ENCODE results near the gene TMPRSS3.

Gene TMPRSS3

GRCh38 chr21:42390193-42390592, 5.7 kb downstream of the TMPRSS3 start:
- no peak for DNase-seq (ENCODE audit: low read depth)
- no peak overlapping the region for H3K4me3 ChIP-seq (ENCODE audit: low read length)
- TF ChIP-seq, protein P1, sequence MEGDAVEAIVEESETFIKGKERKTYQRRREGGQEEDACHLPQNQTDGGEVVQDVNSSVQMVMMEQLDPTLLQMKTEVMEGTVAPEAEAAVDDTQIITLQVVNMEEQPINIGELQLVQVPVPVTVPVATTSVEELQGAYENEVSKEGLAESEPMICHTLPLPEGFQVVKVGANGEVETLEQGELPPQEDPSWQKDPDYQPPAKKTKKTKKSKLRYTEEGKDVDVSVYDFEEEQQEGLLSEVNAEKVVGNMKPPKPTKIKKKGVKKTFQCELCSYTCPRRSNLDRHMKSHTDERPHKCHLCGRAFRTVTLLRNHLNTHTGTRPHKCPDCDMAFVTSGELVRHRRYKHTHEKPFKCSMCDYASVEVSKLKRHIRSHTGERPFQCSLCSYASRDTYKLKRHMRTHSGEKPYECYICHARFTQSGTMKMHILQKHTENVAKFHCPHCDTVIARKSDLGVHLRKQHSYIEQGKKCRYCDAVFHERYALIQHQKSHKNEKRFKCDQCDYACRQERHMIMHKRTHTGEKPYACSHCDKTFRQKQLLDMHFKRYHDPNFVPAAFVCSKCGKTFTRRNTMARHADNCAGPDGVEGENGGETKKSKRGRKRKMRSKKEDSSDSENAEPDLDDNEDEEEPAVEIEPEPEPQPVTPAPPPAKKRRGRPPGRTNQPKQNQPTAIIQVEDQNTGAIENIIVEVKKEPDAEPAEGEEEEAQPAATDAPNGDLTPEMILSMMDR (conservative IDR thresholded peaks at IDR 0.05; ENCODE audit: low read length), result no peak

GRCh38 chr21:42389449-42389835, 6.4 kb downstream of the TMPRSS3 start:
- TF ChIP-seq, protein P1 (conservative IDR thresholded peaks at IDR 0.05; ENCODE audit: low read length), result no peak
- DNase-seq (ENCODE audit: low read depth), result no peak

DNA sequence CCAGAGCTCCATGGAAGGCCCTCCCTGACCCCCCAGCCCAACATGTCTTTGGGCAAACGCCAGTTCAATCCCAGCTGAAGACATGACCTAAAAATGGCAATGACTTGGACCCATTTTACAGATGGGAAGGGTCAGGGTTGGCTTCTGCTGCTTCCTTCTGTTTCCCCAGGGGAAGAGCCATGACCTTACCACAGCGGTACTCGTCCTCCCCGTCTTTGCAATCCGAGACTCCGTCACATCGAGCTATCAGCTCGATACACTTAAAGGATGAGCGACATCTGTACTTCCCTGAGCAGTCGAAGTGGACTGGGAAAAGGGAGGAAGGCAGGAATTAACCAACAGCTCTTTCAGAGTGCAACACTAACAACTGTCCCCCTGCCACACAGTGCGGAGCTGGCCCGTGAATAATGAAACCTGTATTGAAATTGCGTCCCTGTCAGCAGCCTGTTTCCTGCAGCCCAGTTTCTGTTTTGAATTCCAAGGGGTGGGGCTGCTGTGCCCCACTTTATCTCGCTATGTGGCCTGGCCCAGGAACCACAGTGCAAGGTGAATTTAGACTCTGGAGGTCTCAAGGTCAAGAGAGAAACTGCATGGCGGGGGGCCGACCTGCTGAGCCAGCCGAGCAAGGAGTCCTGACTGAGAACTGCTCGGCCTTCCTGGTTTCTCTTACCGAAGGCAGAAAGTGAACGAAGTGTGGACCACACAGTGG, 7.0 kb downstream of the TMPRSS3 start:
- TF ChIP-seq, protein P1 (conservative IDR thresholded peaks at IDR 0.05; ENCODE audit: low read length), result no peak
- no peak overlapping the region for H3K4me3 ChIP-seq (ENCODE audit: low read length)
- DNase-seq (ENCODE audit: low read depth), result no peak

More at GRCh38 chr21:42389449-42389835, 6.4 kb downstream of the TMPRSS3 start:
- H3K4me3 ChIP-seq (ENCODE audit: low read length), result no peak overlapping the region

GRCh38 chr21:42387843-42388340, 8.0 kb downstream of the TMPRSS3 start:
- DNase-seq (ENCODE audit: low read depth), result no peak
- TF ChIP-seq, protein P1 (conservative IDR thresholded peaks at IDR 0.05; ENCODE audit: low read length), result no peak
- H3K4me3 ChIP-seq (ENCODE audit: low read length), result no peak overlapping the region

GRCh38 chr21:42387164-42387563, 8.7 kb downstream of the TMPRSS3 start:
- no peak for DNase-seq (ENCODE audit: low read depth)
- H3K4me3 ChIP-seq (ENCODE audit: low read length), result no peak overlapping the region
- TF ChIP-seq, protein P1 (conservative IDR thresholded peaks at IDR 0.05; ENCODE audit: low read length), result no peak

DNA sequence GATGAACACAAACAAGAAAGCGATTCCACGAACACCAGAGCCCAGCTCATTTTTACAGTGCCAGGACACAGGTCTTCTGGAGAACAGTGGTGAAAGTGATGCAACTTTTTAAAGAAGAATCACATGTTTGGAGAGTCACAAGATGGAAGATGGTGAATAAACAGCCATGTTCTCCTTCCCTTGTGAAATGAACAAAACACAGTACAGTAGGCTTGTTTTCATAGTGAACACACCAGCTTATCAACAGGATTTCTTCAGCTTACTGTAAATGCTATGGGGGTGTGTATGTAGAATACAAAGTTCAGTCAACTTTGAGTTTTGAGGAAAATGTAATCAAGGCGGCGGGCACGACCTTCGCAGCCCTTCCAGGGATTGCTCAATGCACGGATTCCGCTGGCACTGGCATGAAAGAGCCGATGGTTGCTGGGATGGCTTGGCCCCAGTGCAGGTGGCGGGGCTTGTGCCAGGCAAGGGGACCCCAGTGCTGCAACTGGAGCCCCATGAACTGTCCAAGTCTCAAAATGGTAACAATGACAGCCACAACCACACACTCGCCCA, 9.7 kb downstream of the TMPRSS3 start:
- no peak for DNase-seq (ENCODE audit: low read depth)
- TF ChIP-seq, protein P1 (conservative IDR thresholded peaks at IDR 0.05; ENCODE audit: low read length), result no peak
- no peak overlapping the region for H3K4me3 ChIP-seq (ENCODE audit: low read length)

DNA sequence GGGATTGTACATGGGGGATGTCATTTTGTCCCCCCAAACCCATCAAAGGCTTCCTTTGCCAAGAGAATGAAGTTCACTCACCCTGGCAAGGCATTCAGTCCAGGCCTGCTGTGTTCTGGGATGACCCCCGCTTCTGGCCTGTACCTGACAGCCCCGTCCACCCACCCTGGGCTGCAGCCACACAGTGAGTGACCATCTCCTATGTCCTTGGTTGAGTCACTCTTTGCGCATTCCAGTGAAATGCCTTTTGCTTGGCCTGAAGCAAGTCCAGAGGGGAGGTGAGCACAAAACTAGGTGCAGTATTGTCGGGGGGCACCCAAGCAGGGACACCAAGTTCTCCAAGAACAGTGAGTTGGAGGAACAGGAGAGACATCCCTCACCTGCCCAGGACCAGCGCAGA, 10.2 kb downstream of the TMPRSS3 start:
- TF ChIP-seq, protein P1 (conservative IDR thresholded peaks at IDR 0.05; ENCODE audit: low read length), result no peak
- no peak overlapping the region for H3K4me3 ChIP-seq (ENCODE audit: low read length)
- no peak for DNase-seq (ENCODE audit: low read depth)

Data from AG10803 (cell line).